ENCODE measurements around the gene FHAD1.
"Not testable (repeated sequence)": the region's sequence is repeated elsewhere in the genome, so short reads cannot be mapped to it uniquely, and the experiment has no call there.

Gene FHAD1

GRCh38 chr1:15370781-15371520 is 123.9 kb downstream of the FHAD1 start:
- no peak for DNase-seq (ENCODE audit: low read depth in 2 of 2)

- DNase-seq (ENCODE audit: low read depth in 2 of 2), result no peak
Observed at GRCh38 chr1:15371610-15372545, 124.9 kb downstream of the FHAD1 start.

- no peak for DNase-seq (ENCODE audit: low read depth in 2 of 2)
Observed at GRCh38 chr1:15378729-15379128, 131.7 kb downstream of the FHAD1 start.

- not testable (repeated sequence) for DNase-seq (ENCODE audit: low read depth in 2 of 2)
Observed at GRCh38 chr1:15379151-15379550, 132.1 kb downstream of the FHAD1 start.

- DNase-seq (ENCODE audit: low read depth in 2 of 2), result no peak
Observed at GRCh38 chr1:15380601-15381508, 133.8 kb downstream of the FHAD1 start.

GRCh38 chr1:15381805-15382204 is 134.8 kb downstream of the FHAD1 start:
- no peak for DNase-seq (ENCODE audit: low read depth in 2 of 2)

- no peak for DNase-seq (ENCODE audit: low read depth in 2 of 2)
Observed at GRCh38 chr1:15382601-15383518, 135.8 kb downstream of the FHAD1 start.

GRCh38 chr1:15383810-15384209 is 136.8 kb downstream of the FHAD1 start:
- DNase-seq (ENCODE audit: low read depth in 2 of 2), result no peak

- no peak for DNase-seq (ENCODE audit: low read depth in 2 of 2)
Observed at GRCh38 chr1:15384301-15384901, 137.4 kb downstream of the FHAD1 start.

- no peak for DNase-seq (ENCODE audit: low read depth in 2 of 2)
Observed at GRCh38 chr1:15385420-15385819, 138.4 kb downstream of the FHAD1 start.

GRCh38 chr1:15386164-15386749 is 139.2 kb downstream of the FHAD1 start:
- DNase-seq (ENCODE audit: low read depth in 2 of 2), result no peak

- no peak for DNase-seq (ENCODE audit: low read depth in 2 of 2)
Observed at GRCh38 chr1:15388201-15388880, 141.3 kb downstream of the FHAD1 start.

- DNase-seq (ENCODE audit: low read depth in 2 of 2), result not testable (repeated sequence)
Observed at GRCh38 chr1:15389828-15390227, 142.8 kb downstream of the FHAD1 start.

- no peak for DNase-seq (ENCODE audit: low read depth in 2 of 2)
Observed at GRCh38 chr1:15390667-15391066, 143.6 kb downstream of the FHAD1 start.

- no peak for DNase-seq (ENCODE audit: low read depth in 2 of 2)
Observed at GRCh38 chr1:15391366-15391765, 144.3 kb downstream of the FHAD1 start.

GRCh38 chr1:15393475-15394257 is 146.6 kb downstream of the FHAD1 start:
- DNase-seq (ENCODE audit: low read depth in 2 of 2), result no peak

- DNase-seq (ENCODE audit: low read depth in 2 of 2), result no peak
Observed at GRCh38 chr1:15394258-15394690, 147.3 kb downstream of the FHAD1 start.

- DNase-seq (ENCODE audit: low read depth in 2 of 2), result no peak
Observed at GRCh38 chr1:15397236-15397635, 150.2 kb downstream of the FHAD1 start.
